Activated CD8-positive, alpha-beta T cell treated with anti-CD3 and anti-CD28 coated beads, Interleukin-2, amount 10 ng/mL, durations not matched to agents 7 days and 5 days (primary cell): ENCODE data around the gene PARP2. TPM values are rescaled to one million over a fixed set of nuclear protein-coding genes. Genes with fewer than 3 reads are reported as not detected.

ENCODE experiments used
- ATAC-seq: fragments of 150-1000 bp; cut with Tn5 transposase; one replicate; pipeline ENCODE4 v1.10.0; 2021; ENCODE audit warnings: moderate library complexity
- CTCF ChIA-PET: fragments of 350-600 bp; sonication (Branson Sonifier 250); formaldehyde crosslinking; loops from one replicate; lab custom pipeline; 2021; ENCODE audit warnings: antibody characterized with exemption; lab: Charles Lee
- POLR2A ChIA-PET: fragments of 350-600 bp; sonication (Branson Sonifier 250); formaldehyde crosslinking; loops from one replicate; lab custom pipeline; 2021; ENCODE audit warnings: antibody characterized with exemption; lab: Charles Lee
- DNase-seq: peaks from one replicate; pipeline ENCODE4 v3.0.0-alpha.2; 2020
- H3K27ac Mint-ChIP-seq: one replicate; pipeline ENCODE4 v1.8.0; 2021; ENCODE audit warnings: mild to moderate bottlenecking, mixed read lengths
- H3K27me3 Mint-ChIP-seq: one replicate; pipeline ENCODE4 v1.8.0; 2021; ENCODE audit warnings: low read depth, mixed read lengths
- H3K36me3 Mint-ChIP-seq: one replicate; pipeline ENCODE4 v1.8.0; 2021; ENCODE audit warnings: low read depth, mixed read lengths
- H3K4me1 Mint-ChIP-seq: one replicate; pipeline ENCODE4 v1.8.0; 2021; ENCODE audit warnings: low read depth, mixed read lengths
- H3K4me3 Mint-ChIP-seq: one replicate; pipeline ENCODE4 v1.8.0; 2021; ENCODE audit warnings: mild to moderate bottlenecking, mixed read lengths
- H3K9me3 Mint-ChIP-seq: one replicate; pipeline ENCODE4 v1.8.0; 2022; ENCODE audit warnings: mixed read lengths; ENCODE audit not compliant: insufficient read depth
- total RNA-seq, 2 experiments: library from RNA; stranded (reverse); gene quantifications; one replicate each; pipeline ENCODE4 v1.2.3, GENCODE V29; 2021

PARP2 gene
- total RNA-seq, 2 experiments from 2014 or later, result 29.7 to 32.3 TPM

- H3K4me3 Mint-ChIP-seq, result no peak overlapping the region
- no peak for ATAC-seq
- ChIA-PET CTCF (interaction anchor here (1.0 kb wide), 1 partner anchor 37 kb away, joined by 3 read pairs; no protein-coding TSS in a partner anchor), POLR2A (interaction anchor here (1.4 kb wide), 1 partner anchor 12 kb away, joined by 3 read pairs; no protein-coding TSS in a partner anchor)
- H3K4me1 Mint-ChIP-seq, result no peaks in the 10 kb centered on the region
- no peak for DNase-seq
- H3K36me3 Mint-ChIP-seq, result peaks cover 66% of the 10 kb centered on the region
- no peaks in the 10 kb centered on the region for H3K27me3 Mint-ChIP-seq
- H3K27ac Mint-ChIP-seq, result no peak overlapping the region
- H3K9me3 Mint-ChIP-seq, result no peaks in the 10 kb centered on the region
Measured at GRCh38 chr14:20379743-20380142, 36.3 kb downstream of the PARP2 start.

GRCh38 chr14:20380681-20381080 is 37.2 kb downstream of the PARP2 start:
- Mint-ChIP-seq H3K4me3 (no peak overlapping the region), H3K36me3 (peaks cover 66% of the 10 kb centered on the region), H3K4me1 (no peaks in the 10 kb centered on the region), H3K9me3 (no peaks in the 10 kb centered on the region), H3K27ac (no peak overlapping the region), H3K27me3 (no peaks in the 10 kb centered on the region)
- ATAC-seq, result no peak
- POLR2A ChIA-PET, result no interaction called here
- CTCF ChIA-PET, result interaction anchor here (1.0 kb wide), 1 partner anchor 38 kb away, joined by 3 read pairs; no protein-coding TSS in a partner anchor
- no peak for DNase-seq

GRCh38 chr14:20381341-20381740 is 37.9 kb downstream of the PARP2 start:
- no peaks in the 10 kb centered on the region for H3K9me3 Mint-ChIP-seq
- DNase-seq, result no peak
- peaks cover 69% of the 10 kb centered on the region for H3K36me3 Mint-ChIP-seq
- ChIA-PET CTCF (interaction anchor here (0.9 kb wide), 1 partner anchor 55 kb away, joined by 4 read pairs; no protein-coding TSS in a partner anchor), POLR2A (no interaction called here)
- no peak overlapping the region for H3K27ac Mint-ChIP-seq
- no peaks in the 10 kb centered on the region for H3K27me3 Mint-ChIP-seq
- no peaks in the 10 kb centered on the region for H3K4me1 Mint-ChIP-seq
- H3K4me3 Mint-ChIP-seq, result no peak overlapping the region
- no peak for ATAC-seq

- POLR2A ChIA-PET, result no interaction called here
- CTCF ChIA-PET, result no interaction called here
- H3K4me3 Mint-ChIP-seq, result no peak overlapping the region
- H3K36me3 Mint-ChIP-seq, result peaks cover 69% of the 10 kb centered on the region
- ATAC-seq (no peak), DNase-seq (no peak)
- no peaks in the 10 kb centered on the region for H3K9me3 Mint-ChIP-seq
- H3K27ac Mint-ChIP-seq, result no peak overlapping the region
- no peaks in the 10 kb centered on the region for H3K27me3 Mint-ChIP-seq
- H3K4me1 Mint-ChIP-seq, result no peaks in the 10 kb centered on the region
Measured at GRCh38 chr14:20382526-20382925, 39.1 kb downstream of the PARP2 start.

GRCh38 chr14:20383032-20383431 is 39.6 kb downstream of the PARP2 start:
- POLR2A ChIA-PET, result no interaction called here
- ATAC-seq (no peak), DNase-seq (no peak)
- no peak overlapping the region for H3K27ac Mint-ChIP-seq
- CTCF ChIA-PET, result no interaction called here
- no peaks in the 10 kb centered on the region for H3K9me3 Mint-ChIP-seq
- H3K27me3 Mint-ChIP-seq, result no peaks in the 10 kb centered on the region
- no peaks in the 10 kb centered on the region for H3K4me1 Mint-ChIP-seq
- peaks cover 70% of the 10 kb centered on the region for H3K36me3 Mint-ChIP-seq
- no peak overlapping the region for H3K4me3 Mint-ChIP-seq

- ChIA-PET CTCF (no interaction called here), POLR2A (no interaction called here)
- ATAC-seq, result no peak
- Mint-ChIP-seq H3K27me3 (no peaks in the 10 kb centered on the region), H3K4me1 (no peaks in the 10 kb centered on the region), H3K27ac (no peak overlapping the region), H3K9me3 (no peaks in the 10 kb centered on the region), H3K4me3 (no peak overlapping the region), H3K36me3 (peaks cover 70% of the 10 kb centered on the region)
- no peak for DNase-seq
Measured at GRCh38 chr14:20383636-20384035, 40.2 kb downstream of the PARP2 start.

- peaks cover 71% of the 10 kb centered on the region for H3K36me3 Mint-ChIP-seq
Measured at GRCh38 chr14:20384321-20384720, 40.9 kb downstream of the PARP2 start.

GRCh38 chr14:20384886-20385285 is 41.5 kb downstream of the PARP2 start:
- DNase-seq, result no peak
- ChIA-PET CTCF (interaction anchor here (1.0 to 1.4 kb wide), 3 partner anchors 9 to 56 kb away, joined by 3 to 4 read pairs (median 3); partner anchors contain the start of gene PARP2), POLR2A (no interaction called here)
- Mint-ChIP-seq H3K4me3 (no peak overlapping the region), H3K9me3 (no peaks in the 10 kb centered on the region), H3K27ac (no peak overlapping the region), H3K4me1 (peaks cover 7% of the 10 kb centered on the region), H3K27me3 (no peaks in the 10 kb centered on the region), H3K36me3 (peaks cover 70% of the 10 kb centered on the region)
- ATAC-seq, result no peak

More at GRCh38 chr14:20384321-20384720, 40.9 kb downstream of the PARP2 start:
- Mint-ChIP-seq H3K27ac (no peak overlapping the region), H3K27me3 (no peaks in the 10 kb centered on the region), H3K4me1 (peaks cover 3% of the 10 kb centered on the region), H3K4me3 (no peak overlapping the region), H3K9me3 (no peaks in the 10 kb centered on the region)
- CTCF ChIA-PET, result interaction anchor here (1.0 to 1.4 kb wide), 3 partner anchors 9 to 55 kb away, joined by 3 to 4 read pairs (median 3); partner anchors contain the start of gene PARP2
- ATAC-seq (no peak), DNase-seq (no peak)
- POLR2A ChIA-PET, result no interaction called here

GRCh38 chr14:20386276-20386855 is 42.9 kb downstream of the PARP2 start:
- Mint-ChIP-seq H3K9me3 (no peaks in the 10 kb centered on the region), H3K4me3 (no peak overlapping the region), H3K36me3 (peaks cover 68% of the 10 kb centered on the region), H3K4me1 (peaks cover 7% of the 10 kb centered on the region), H3K27ac (no peak overlapping the region), H3K27me3 (no peaks in the 10 kb centered on the region)
- CTCF ChIA-PET, result interaction anchor here (1.7 kb wide), 1 partner anchor 224 kb away, joined by 3 read pairs; no protein-coding TSS in a partner anchor
- POLR2A ChIA-PET, result interaction anchor here (1.0 kb wide), 1 partner anchor 43 kb away, joined by 3 read pairs; the partner anchor contains the start of gene PARP2
- DNase-seq (no peak), ATAC-seq (no peak)

GRCh38 chr14:20387576-20387975 is 44.1 kb downstream of the PARP2 start:
- Mint-ChIP-seq H3K4me3 (no peak overlapping the region), H3K27me3 (no peaks in the 10 kb centered on the region), H3K36me3 (peaks cover 67% of the 10 kb centered on the region), H3K4me1 (peaks cover 7% of the 10 kb centered on the region), H3K9me3 (no peaks in the 10 kb centered on the region), H3K27ac (no peak overlapping the region)
- ChIA-PET CTCF (interaction anchor here (1.7 kb wide), 1 partner anchor 223 kb away, joined by 3 read pairs; no protein-coding TSS in a partner anchor), POLR2A (no interaction called here)
- DNase-seq (no peak), ATAC-seq (no peak)

GRCh38 chr14:20388159-20388558 is 44.7 kb downstream of the PARP2 start:
- DNase-seq (no peak), ATAC-seq (no peak)
- H3K36me3 Mint-ChIP-seq, result peaks cover 63% of the 10 kb centered on the region
- peaks cover 7% of the 10 kb centered on the region for H3K4me1 Mint-ChIP-seq
- POLR2A ChIA-PET, result no interaction called here
- H3K4me3 Mint-ChIP-seq, result no peak overlapping the region
- no peak overlapping the region for H3K27ac Mint-ChIP-seq
- no peaks in the 10 kb centered on the region for H3K9me3 Mint-ChIP-seq
- CTCF ChIA-PET, result interaction anchor here (1.7 kb wide), 1 partner anchor 222 kb away, joined by 3 read pairs; no protein-coding TSS in a partner anchor
- no peaks in the 10 kb centered on the region for H3K27me3 Mint-ChIP-seq

GRCh38 chr14:20391505-20391904 is 48.1 kb downstream of the PARP2 start:
- H3K9me3 Mint-ChIP-seq, result no peaks in the 10 kb centered on the region
- no peak overlapping the region for H3K27ac Mint-ChIP-seq
- H3K4me1 Mint-ChIP-seq, result peaks cover 7% of the 10 kb centered on the region
- ChIA-PET POLR2A (interaction anchor here (1.3 kb wide), 1 partner anchor 12 kb away, joined by 3 read pairs; no protein-coding TSS in a partner anchor), CTCF (interaction anchor here (1.8 kb wide), 1 partner anchor 35 kb away, joined by 4 read pairs; no protein-coding TSS in a partner anchor)
- H3K27me3 Mint-ChIP-seq, result no peaks in the 10 kb centered on the region
- H3K4me3 Mint-ChIP-seq, result no peak overlapping the region
- H3K36me3 Mint-ChIP-seq, result peaks cover 56% of the 10 kb centered on the region
- DNase-seq (no peak), ATAC-seq (no peak)
